HL-60/S4 treated with phorbol 12-myristate 13-acetate at 8.2 ng/mL for 4 days and 3 days (cell line): ENCODE results near the gene AFG1L.

ENCODE experiments used
- in situ Hi-C: fragments of 300-500 bp; cut with MboI; formaldehyde crosslinking; loops from 2 replicates; pipeline ENCODE4 v1.15.0; 2022; ENCODE audit warnings: low sequenced_read_pairs

AFG1L gene

DNA sequence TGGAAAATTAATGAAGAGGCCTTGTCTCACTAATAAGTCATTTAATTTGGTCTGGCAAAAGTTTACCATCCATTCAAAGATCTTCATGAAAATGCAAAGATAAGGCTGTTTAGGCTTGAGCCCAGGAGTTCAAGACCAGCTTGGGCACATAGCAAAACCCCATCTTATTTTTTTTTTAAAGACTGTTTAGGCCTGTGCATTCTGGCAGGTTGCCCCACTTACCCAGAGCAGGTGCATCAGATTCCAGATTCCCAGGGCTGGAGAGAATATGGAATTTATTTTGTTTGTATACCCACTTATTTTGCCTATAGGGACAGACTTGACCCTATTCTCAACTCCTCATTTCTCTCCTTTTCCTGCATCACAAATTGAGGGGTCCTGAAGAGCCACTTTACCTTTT, 271.6 kb downstream of the AFG1L start:
- in situ Hi-C loops = loop anchor here (25.0 kb wide), 1 partner anchor 221 kb away; no protein-coding TSS in a partner anchor

- in situ Hi-C loops = loop anchor here (25.0 kb wide), 1 partner anchor 219 kb away; no protein-coding TSS in a partner anchor
Observed at GRCh38 chr6:108568101-108568500, 273.2 kb downstream of the AFG1L start.

- in situ Hi-C loops = loop anchor here (25.0 kb wide), 1 partner anchor 219 kb away; no protein-coding TSS in a partner anchor
Observed at GRCh38 chr6:108568551-108569305, 273.9 kb downstream of the AFG1L start.

- in situ Hi-C loops = loop anchor here (25.0 kb wide), 1 partner anchor 217 kb away; no protein-coding TSS in a partner anchor
Observed at GRCh38 chr6:108570517-108570916, 275.7 kb downstream of the AFG1L start.

DNA sequence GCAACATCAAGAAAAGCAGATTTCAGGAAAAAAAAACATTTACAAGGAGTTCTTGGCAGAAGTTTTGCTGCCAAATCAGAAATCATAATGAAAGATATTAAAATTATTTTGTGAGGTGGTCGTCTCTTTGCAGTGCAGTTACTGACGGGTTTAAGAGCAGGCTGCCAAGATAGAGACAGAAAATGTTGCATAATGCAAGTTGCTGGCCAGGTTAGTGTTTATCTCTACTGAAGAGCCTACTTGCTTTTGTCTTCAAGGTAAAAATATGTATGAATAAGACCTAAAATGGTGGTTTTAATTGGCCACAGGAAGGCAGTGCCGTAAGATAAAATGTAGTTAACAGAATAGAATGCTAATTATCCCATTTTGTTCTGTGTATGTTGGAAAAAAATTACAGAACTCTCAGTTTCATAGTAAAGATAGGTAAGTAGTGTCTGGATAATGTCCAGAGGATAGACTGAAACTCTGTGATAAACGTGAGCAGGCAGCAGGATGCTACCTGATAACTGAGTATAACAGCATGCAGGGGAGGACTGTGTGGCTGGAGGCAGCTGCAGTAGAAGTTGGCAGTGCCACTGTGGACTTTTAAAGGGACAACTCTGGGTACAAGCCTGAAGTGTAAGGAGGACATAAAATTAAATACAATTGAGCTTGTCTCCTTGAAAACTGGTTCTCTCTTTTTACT, 279.7 kb downstream of the AFG1L start:
- in situ Hi-C loops = loop anchor here (25.0 kb wide), 1 partner anchor 213 kb away; no protein-coding TSS in a partner anchor
